NCI-H2107 treated with DMSO at 0.1 percent for 48 hours (cell line): Measurements from ENCODE around the gene WDR6.

ENCODE experiments used
- DNase-seq: peaks from one replicate; lab custom pipeline; 2025; ENCODE audit not compliant: unreplicated experiment; lab: John Stamatoyannopoulos, UW

WDR6 gene

GRCh38 chr3:49007068-49007770 lies at the start of gene WDR6:
Gene WDR6, plus strand, starts transcription at chr3:49007391. Its CDS starts 41 bp downstream, at chr3:49007432.
- DNase-seq = peak; percentile 68

GRCh38 chr3:48960841-48961413 lies 46.3 kb upstream of the WDR6 start:
- no peak for DNase-seq

- DNase-seq = no peak
These were observed 44.9 kb upstream of the WDR6 start for GRCh38 chr3:48962340-48962739.

- DNase-seq = no peak
These were observed 44.3 kb upstream of the WDR6 start for GRCh38 chr3:48962939-48963338.

- no peak for DNase-seq
These were observed 43.6 kb upstream of the WDR6 start for GRCh38 chr3:48963591-48963990.

- no peak for DNase-seq
These were observed 40.8 kb upstream of the WDR6 start for GRCh38 chr3:48966367-48966766.

GRCh38 chr3:48966876-48967361 lies 40.3 kb upstream of the WDR6 start:
- DNase-seq = no peak

- no peak for DNase-seq
These were observed 36.6 kb upstream of the WDR6 start for GRCh38 chr3:48970586-48970985.

- DNase-seq = no peak
These were observed 32.9 kb upstream of the WDR6 start for GRCh38 chr3:48974076-48974864.

- DNase-seq = no peak
These were observed 27.7 kb upstream of the WDR6 start for GRCh38 chr3:48979451-48979850.

- no peak for DNase-seq
These were observed 26.9 kb upstream of the WDR6 start for GRCh38 chr3:48980295-48980694.

GRCh38 chr3:48982016-48982415 lies 25.2 kb upstream of the WDR6 start:
- DNase-seq = no peak

GRCh38 chr3:48982686-48983085 lies 24.5 kb upstream of the WDR6 start:
- no peak for DNase-seq

GRCh38 chr3:48983096-48983495 lies 24.1 kb upstream of the WDR6 start:
- no peak for DNase-seq

GRCh38 chr3:48984663-48985062 lies 22.5 kb upstream of the WDR6 start:
- no peak for DNase-seq

- DNase-seq = no peak
These were observed 21.3 kb upstream of the WDR6 start for GRCh38 chr3:48985831-48986376.

GRCh38 chr3:48989126-48989795 lies 17.9 kb upstream of the WDR6 start:
- DNase-seq = no peak

GRCh38 chr3:48989796-48990635 lies 17.2 kb upstream of the WDR6 start, which contains the start of gene P4HTM:
Gene P4HTM, plus strand, starts transcription at chr3:48990241. Its CDS starts 16 bp downstream, at chr3:48990257.
- peak; percentile 26 for DNase-seq

GRCh38 chr3:48990636-48991469 lies 16.3 kb upstream of the WDR6 start:
- no peak for DNase-seq
